ENCODE results near the gene NAA80. TPM values are rescaled to one million over a fixed set of nuclear protein-coding genes. Genes with fewer than 3 reads are reported as not detected.

NAA80 gene
- total and polyA plus RNA-seq, 2 of the 13 experiments (the other 11 are each of a cell fraction or from before 2014, with no cell fraction given) = 3.4 to 8.7 TPM

DNA sequence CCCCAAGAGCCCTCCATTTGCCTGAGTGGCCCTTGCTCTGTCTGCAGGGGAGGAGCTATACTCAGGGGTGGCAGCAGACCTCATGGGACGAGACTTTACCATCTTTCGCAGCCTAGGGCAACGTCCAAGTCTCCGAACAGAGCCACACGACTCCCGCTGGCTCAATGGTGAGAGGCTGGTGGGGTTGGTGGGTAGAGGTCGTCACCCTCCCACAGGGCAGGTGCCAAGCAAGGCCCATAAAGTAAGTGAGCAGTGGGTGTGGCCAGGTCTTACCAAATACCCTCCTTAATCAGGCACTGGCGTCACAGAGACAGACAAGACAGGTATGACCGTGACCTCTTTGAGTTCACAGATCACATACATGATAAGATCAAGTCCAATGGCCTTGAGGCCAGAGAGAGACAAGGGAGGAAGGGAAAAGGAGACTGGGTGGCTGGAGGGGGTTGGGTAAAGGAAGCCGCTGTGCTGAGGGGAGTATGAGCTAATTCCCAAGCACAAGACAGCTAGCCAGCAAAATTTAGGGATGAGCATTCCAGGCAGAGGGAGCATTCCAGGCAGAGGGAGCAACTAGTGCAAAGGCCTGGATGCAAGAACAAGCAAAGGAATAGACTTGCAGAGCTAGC is 27.8 kb downstream of the NAA80 start (continued):
- TF ChIP-seq ZNF124 (CRISPR knock-in tag; IDR thresholded peaks at IDR 0.05) (0 out of 2 replicates have a peak, but pooled peaks have one; percentile 36), NR2F1 (CRISPR knock-in tag; IDR thresholded peaks at IDR 0.05) (peak in 1 of 2 experiments; percentile 49; a peak in 1 of 4 replicates), ZNF34 (CRISPR knock-in tag; IDR thresholded peaks at IDR 0.05; ENCODE audit: borderline replicate concordance) (no peak), YEATS2 (CRISPR knock-in tag; IDR thresholded peaks at IDR 0.05; ENCODE audit: borderline replicate concordance) (peak; percentile 9; the same call in 1 of the 2 replicates), HNRNPUL1 (IDR thresholded peaks at IDR 0.05; ENCODE audit: low read depth, low read length) (no peak), ZNF253 (CRISPR knock-in tag; IDR thresholded peaks at IDR 0.05; ENCODE audit: borderline replicate concordance) (no peak), TP53 (CRISPR knock-in tag; conservative IDR thresholded peaks at IDR 0.05) (no peak), POLR2AphosphoS5 (IDR thresholded peaks at IDR 0.05; ENCODE audit: low read depth, low read length) (peak; percentile 58), ZNF20 (CRISPR knock-in tag; IDR thresholded peaks at IDR 0.05) (no peak), ZNF644 (CRISPR knock-in tag; IDR thresholded peaks at IDR 0.05; ENCODE audit: low read depth) (no peak), ZNF547 (CRISPR knock-in tag; IDR thresholded peaks at IDR 0.05) (no peak), ZNF550 (CRISPR knock-in tag; IDR thresholded peaks at IDR 0.05; ENCODE audit: borderline replicate concordance) (0 out of 2 replicates have a peak, but pooled peaks have one; percentile 52), TARDBP (CRISPR knock-in tag; IDR thresholded peaks at IDR 0.05) (0 out of 2 replicates have a peak, but pooled peaks have one; percentile 43), KLF13 (CRISPR knock-in tag; IDR thresholded peaks at IDR 0.05) (no peak), ZNF615 (CRISPR knock-in tag; IDR thresholded peaks at IDR 0.05; ENCODE audit: borderline replicate concordance) (no peak), KLF6 (CRISPR knock-in tag; IDR thresholded peaks at IDR 0.05) (no peak)
- TF ChIP-seq, protein P1, sequence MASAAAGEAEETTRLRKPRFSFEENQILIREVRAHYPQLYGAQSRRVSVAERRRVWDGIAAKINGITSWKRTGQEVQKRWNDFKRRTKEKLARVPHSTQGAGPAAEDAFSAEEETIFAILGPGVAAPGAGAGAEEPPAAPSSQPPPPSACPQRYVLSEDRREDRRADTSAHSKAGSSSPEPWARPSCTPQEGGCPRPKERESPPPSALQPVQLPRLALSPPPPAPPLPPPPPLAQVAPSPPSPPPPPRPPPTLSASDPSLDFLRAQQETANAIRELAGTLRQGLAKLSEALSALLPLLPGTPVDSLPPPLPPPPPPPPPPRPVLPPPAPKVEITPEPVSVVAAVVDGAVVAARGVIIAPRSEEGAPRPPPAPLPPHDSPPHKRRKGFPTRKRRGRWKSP (CRISPR knock-in tag; IDR thresholded peaks at IDR 0.05) = no peak
- TF ChIP-seq, protein P2, sequence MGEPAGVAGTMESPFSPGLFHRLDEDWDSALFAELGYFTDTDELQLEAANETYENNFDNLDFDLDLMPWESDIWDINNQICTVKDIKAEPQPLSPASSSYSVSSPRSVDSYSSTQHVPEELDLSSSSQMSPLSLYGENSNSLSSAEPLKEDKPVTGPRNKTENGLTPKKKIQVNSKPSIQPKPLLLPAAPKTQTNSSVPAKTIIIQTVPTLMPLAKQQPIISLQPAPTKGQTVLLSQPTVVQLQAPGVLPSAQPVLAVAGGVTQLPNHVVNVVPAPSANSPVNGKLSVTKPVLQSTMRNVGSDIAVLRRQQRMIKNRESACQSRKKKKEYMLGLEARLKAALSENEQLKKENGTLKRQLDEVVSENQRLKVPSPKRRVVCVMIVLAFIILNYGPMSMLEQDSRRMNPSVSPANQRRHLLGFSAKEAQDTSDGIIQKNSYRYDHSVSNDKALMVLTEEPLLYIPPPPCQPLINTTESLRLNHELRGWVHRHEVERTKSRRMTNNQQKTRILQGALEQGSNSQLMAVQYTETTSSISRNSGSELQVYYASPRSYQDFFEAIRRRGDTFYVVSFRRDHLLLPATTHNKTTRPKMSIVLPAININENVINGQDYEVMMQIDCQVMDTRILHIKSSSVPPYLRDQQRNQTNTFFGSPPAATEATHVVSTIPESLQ (CRISPR knock-in tag; conservative IDR thresholded peaks at IDR 0.05) = no peak
- TF ChIP-seq, protein P3, sequence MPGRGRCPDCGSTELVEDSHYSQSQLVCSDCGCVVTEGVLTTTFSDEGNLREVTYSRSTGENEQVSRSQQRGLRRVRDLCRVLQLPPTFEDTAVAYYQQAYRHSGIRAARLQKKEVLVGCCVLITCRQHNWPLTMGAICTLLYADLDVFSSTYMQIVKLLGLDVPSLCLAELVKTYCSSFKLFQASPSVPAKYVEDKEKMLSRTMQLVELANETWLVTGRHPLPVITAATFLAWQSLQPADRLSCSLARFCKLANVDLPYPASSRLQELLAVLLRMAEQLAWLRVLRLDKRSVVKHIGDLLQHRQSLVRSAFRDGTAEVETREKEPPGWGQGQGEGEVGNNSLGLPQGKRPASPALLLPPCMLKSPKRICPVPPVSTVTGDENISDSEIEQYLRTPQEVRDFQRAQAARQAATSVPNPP (CRISPR knock-in tag; IDR thresholded peaks at IDR 0.05) = no peak
- TF ChIP-seq, protein P4, sequence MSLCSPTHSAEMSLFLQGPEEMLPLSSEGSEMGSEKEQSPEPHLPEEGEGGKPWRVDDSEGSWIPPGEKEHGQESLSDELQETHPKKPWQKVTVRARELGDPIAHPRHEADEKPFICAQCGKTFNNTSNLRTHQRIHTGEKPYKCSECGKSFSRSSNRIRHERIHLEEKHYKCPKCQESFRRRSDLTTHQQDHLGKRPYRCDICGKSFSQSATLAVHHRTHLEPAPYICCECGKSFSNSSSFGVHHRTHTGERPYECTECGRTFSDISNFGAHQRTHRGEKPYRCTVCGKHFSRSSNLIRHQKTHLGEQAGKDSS (CRISPR knock-in tag; IDR thresholded peaks at IDR 0.05; ENCODE audit: borderline replicate concordance, low read depth) = no peak
